ENCODE results near the gene LRRC28. TPM values are rescaled to one million over a fixed set of nuclear protein-coding genes. Genes with fewer than 3 reads are reported as not detected.

LRRC28 gene
- total RNA-seq, 4 donors from 2014 or later: 15.7 to 39.9 (median 24.7) TPM

- intact Hi-C loops (cut with DNase I): no loop called here
- 97% methylated on average over 8 of the region's 9 CpGs for WGBS
- Histone ChIP-seq H3K36me3 (no peaks in the 10 kb centered on the region), H3K9me3 (no peaks in the 10 kb centered on the region), H3K27me3 (no peaks in the 10 kb centered on the region), H3K4me3 (no peak overlapping the region), H3K4me1 (peaks cover 64 to 84% (median 80%) of the 10 kb centered on the region in 4 donors), H3K27ac (replicated peaks in 1 of 4) (no peak overlapping the region)
- no peak for DNase-seq (ENCODE audit: extremely low spot score)
- TF ChIP-seq EP300 (IDR thresholded peaks at IDR 0.05) (no peak), POLR2A (IDR thresholded peaks at IDR 0.05; ENCODE audit: low read depth) (no peak), CTCF (IDR thresholded peaks at IDR 0.05) (no peak), POLR2AphosphoS5 (IDR thresholded peaks at IDR 0.05) (no peak)
Measured at GRCh38 chr15:99440029-99440428, 188.7 kb downstream of the LRRC28 start.

Other genes starting within 250 kb of the LRRC28 start
- 1 to 10 TPM in 1 of 4 donors, not detected in 3; 1.3 TPM for gene PGPEP1L, start 243.7 kb upstream of the LRRC28 start, total RNA-seq
- 1,000 to 10,000 TPM; 1,866 to 2,563 (median 2,454) TPM for gene SYNM, start 146.4 kb upstream of the LRRC28 start, total RNA-seq
- gene TTC23, start 1.9 kb upstream of the LRRC28 start, total RNA-seq: 10 to 100 TPM; 14.7 to 25.3 (median 19.3) TPM

Measured in esophagus muscularis mucosa (tissue), 4 donors.